Measurements from ENCODE around the gene MAPKBP1. TPM values are rescaled to one million over a fixed set of nuclear protein-coding genes. Genes with fewer than 3 reads are reported as not detected.

Gene MAPKBP1
- total RNA-seq, 2 experiments from 2014 or later, result 32.0 to 36.6 TPM

GRCh38 chr15:41841131-41841530 lies 66.8 kb downstream of the MAPKBP1 start:
- Mint-ChIP-seq H3K27ac (no peak overlapping the region), H3K27me3 (no peaks in the 10 kb centered on the region), H3K36me3 (peaks cover 3% of the 10 kb centered on the region), H3K4me3 (no peak overlapping the region), H3K4me1 (no peaks in the 10 kb centered on the region), H3K9me3 (no peaks in the 10 kb centered on the region)
- POLR2A ChIA-PET, result no interaction called here
- DNase-seq (no peak), ATAC-seq (ENCODE audit: low read depth) (no peak)

GRCh38 chr15:41842229-41842628 lies 67.9 kb downstream of the MAPKBP1 start:
- no peaks in the 10 kb centered on the region for H3K27me3 Mint-ChIP-seq
- no peaks in the 10 kb centered on the region for H3K4me1 Mint-ChIP-seq
- H3K27ac Mint-ChIP-seq, result no peak overlapping the region
- no peaks in the 10 kb centered on the region for H3K9me3 Mint-ChIP-seq
- H3K36me3 Mint-ChIP-seq, result peaks cover 2% of the 10 kb centered on the region
- no peak for DNase-seq
- ATAC-seq (ENCODE audit: low read depth), result no peak
- POLR2A ChIA-PET, result no interaction called here
- no peak overlapping the region for H3K4me3 Mint-ChIP-seq

GRCh38 chr15:41843571-41843970 lies 69.3 kb downstream of the MAPKBP1 start:
- H3K4me3 Mint-ChIP-seq, result no peak overlapping the region
- no peaks in the 10 kb centered on the region for H3K4me1 Mint-ChIP-seq
- DNase-seq (no peak), ATAC-seq (ENCODE audit: low read depth) (no peak)
- H3K36me3 Mint-ChIP-seq, result no peaks in the 10 kb centered on the region
- no peaks in the 10 kb centered on the region for H3K27me3 Mint-ChIP-seq
- no peaks in the 10 kb centered on the region for H3K9me3 Mint-ChIP-seq
- H3K27ac Mint-ChIP-seq, result no peak overlapping the region
- POLR2A ChIA-PET, result interaction anchor here (0.6 to 1.3 kb wide), 2 partner anchors 17 to 62 kb away, joined by 3 read pairs; no protein-coding TSS in a partner anchor

- no peaks in the 10 kb centered on the region for H3K4me1 Mint-ChIP-seq
- no peak overlapping the region for H3K27ac Mint-ChIP-seq
- POLR2A ChIA-PET, result interaction anchor here (1.3 kb wide), 1 partner anchor 18 kb away, joined by 3 read pairs; no protein-coding TSS in a partner anchor
- H3K9me3 Mint-ChIP-seq, result no peaks in the 10 kb centered on the region
- ATAC-seq (ENCODE audit: low read depth), result no peak
- no peak overlapping the region for H3K4me3 Mint-ChIP-seq
- DNase-seq, result no peak
- no peaks in the 10 kb centered on the region for H3K27me3 Mint-ChIP-seq
- H3K36me3 Mint-ChIP-seq, result no peaks in the 10 kb centered on the region
Measured at GRCh38 chr15:41844814-41845213, 70.5 kb downstream of the MAPKBP1 start.

GRCh38 chr15:41847206-41847605 lies 72.9 kb downstream of the MAPKBP1 start:
- H3K27me3 Mint-ChIP-seq, result peaks cover 1% of the 10 kb centered on the region
- POLR2A ChIA-PET, result interaction anchor here (0.6 kb wide), 1 partner anchor 398 kb away, joined by 3 read pairs; no protein-coding TSS in a partner anchor
- no peak overlapping the region for H3K27ac Mint-ChIP-seq
- H3K4me3 Mint-ChIP-seq, result no peak overlapping the region
- no peaks in the 10 kb centered on the region for H3K36me3 Mint-ChIP-seq
- no peaks in the 10 kb centered on the region for H3K9me3 Mint-ChIP-seq
- no peak for ATAC-seq (ENCODE audit: low read depth)
- DNase-seq, result no peak
- no peaks in the 10 kb centered on the region for H3K4me1 Mint-ChIP-seq

GRCh38 chr15:41847981-41848380 lies 73.7 kb downstream of the MAPKBP1 start:
- H3K9me3 Mint-ChIP-seq, result no peaks in the 10 kb centered on the region
- H3K36me3 Mint-ChIP-seq, result no peaks in the 10 kb centered on the region

GRCh38 chr15:41848631-41849030 lies 74.3 kb downstream of the MAPKBP1 start:
- Mint-ChIP-seq H3K27me3 (peaks cover 1% of the 10 kb centered on the region), H3K4me3 (no peak overlapping the region), H3K36me3 (no peaks in the 10 kb centered on the region), H3K27ac (no peak overlapping the region), H3K9me3 (no peaks in the 10 kb centered on the region), H3K4me1 (no peaks in the 10 kb centered on the region)
- POLR2A ChIA-PET, result no interaction called here
- DNase-seq (no peak), ATAC-seq (ENCODE audit: low read depth) (no peak)

More at GRCh38 chr15:41847981-41848380, 73.7 kb downstream of the MAPKBP1 start:
- Mint-ChIP-seq H3K4me3 (no peak overlapping the region), H3K27ac (no peak overlapping the region), H3K4me1 (no peaks in the 10 kb centered on the region), H3K27me3 (peaks cover 1% of the 10 kb centered on the region)
- POLR2A ChIA-PET, result no interaction called here
- no peak for DNase-seq
- no peak for ATAC-seq (ENCODE audit: low read depth)

- H3K27ac Mint-ChIP-seq, result no peak overlapping the region
Measured at GRCh38 chr15:41849204-41849603, 74.9 kb downstream of the MAPKBP1 start.

GRCh38 chr15:41849861-41850260 lies 75.6 kb downstream of the MAPKBP1 start:
- Mint-ChIP-seq H3K36me3 (no peaks in the 10 kb centered on the region), H3K27ac (no peak overlapping the region), H3K4me1 (no peaks in the 10 kb centered on the region), H3K27me3 (peaks cover 1% of the 10 kb centered on the region), H3K9me3 (no peaks in the 10 kb centered on the region), H3K4me3 (no peak overlapping the region)
- POLR2A ChIA-PET, result no interaction called here
- no peak for DNase-seq
- no peak for ATAC-seq (ENCODE audit: low read depth)

More at GRCh38 chr15:41849204-41849603, 74.9 kb downstream of the MAPKBP1 start:
- POLR2A ChIA-PET, result no interaction called here
- Mint-ChIP-seq H3K27me3 (peaks cover 1% of the 10 kb centered on the region), H3K4me1 (no peaks in the 10 kb centered on the region), H3K36me3 (no peaks in the 10 kb centered on the region), H3K9me3 (no peaks in the 10 kb centered on the region), H3K4me3 (no peak overlapping the region)
- no peak for ATAC-seq (ENCODE audit: low read depth)
- DNase-seq, result no peak

- Mint-ChIP-seq H3K9me3 (no peaks in the 10 kb centered on the region), H3K4me1 (no peaks in the 10 kb centered on the region), H3K27me3 (peaks cover 1% of the 10 kb centered on the region), H3K4me3 (no peak overlapping the region), H3K36me3 (no peaks in the 10 kb centered on the region), H3K27ac (no peak overlapping the region)
- DNase-seq (no peak), ATAC-seq (ENCODE audit: low read depth) (no peak)
- POLR2A ChIA-PET, result interaction anchor here (1.0 kb wide), 1 partner anchor 19 kb away, joined by 7 read pairs; no protein-coding TSS in a partner anchor
Measured at GRCh38 chr15:41850482-41851166, 76.3 kb downstream of the MAPKBP1 start.

- H3K4me3 Mint-ChIP-seq, result no peak overlapping the region
- H3K9me3 Mint-ChIP-seq, result no peaks in the 10 kb centered on the region
- ATAC-seq (ENCODE audit: low read depth) (no peak), DNase-seq (no peak)
- POLR2A ChIA-PET, result interaction anchor here (1.0 kb wide), 1 partner anchor 19 kb away, joined by 7 read pairs; no protein-coding TSS in a partner anchor
- no peaks in the 10 kb centered on the region for H3K4me1 Mint-ChIP-seq
- peaks cover 1% of the 10 kb centered on the region for H3K27me3 Mint-ChIP-seq
- H3K27ac Mint-ChIP-seq, result no peak overlapping the region
- H3K36me3 Mint-ChIP-seq, result no peaks in the 10 kb centered on the region
Measured at GRCh38 chr15:41851167-41851523, 76.9 kb downstream of the MAPKBP1 start.

GRCh38 chr15:41851755-41852370 lies 77.6 kb downstream of the MAPKBP1 start:
- Mint-ChIP-seq H3K9me3 (no peaks in the 10 kb centered on the region), H3K4me1 (no peaks in the 10 kb centered on the region), H3K36me3 (no peaks in the 10 kb centered on the region), H3K27me3 (peaks cover 1% of the 10 kb centered on the region), H3K27ac (no peak overlapping the region), H3K4me3 (no peak overlapping the region)
- no peak for DNase-seq
- POLR2A ChIA-PET, result interaction anchor here (1.0 kb wide), 1 partner anchor 20 kb away, joined by 7 read pairs; no protein-coding TSS in a partner anchor
- no peak for ATAC-seq (ENCODE audit: low read depth)

GRCh38 chr15:41852736-41853590 lies 78.7 kb downstream of the MAPKBP1 start:
- H3K27me3 Mint-ChIP-seq, result peaks cover 1% of the 10 kb centered on the region
- H3K4me3 Mint-ChIP-seq, result no peak overlapping the region
- no peak for ATAC-seq (ENCODE audit: low read depth)
- H3K4me1 Mint-ChIP-seq, result no peaks in the 10 kb centered on the region
- H3K27ac Mint-ChIP-seq, result no peak overlapping the region
- H3K36me3 Mint-ChIP-seq, result no peaks in the 10 kb centered on the region
- H3K9me3 Mint-ChIP-seq, result no peaks in the 10 kb centered on the region
- DNase-seq, result no peak
- POLR2A ChIA-PET, result interaction anchor here (0.7 kb wide), 1 partner anchor 771 kb away, joined by 3 read pairs; no protein-coding TSS in a partner anchor

Measured in activated naive CD8-positive, alpha-beta T cell treated with anti-CD3 and anti-CD28 coated beads, Interleukin-2, amount 10 ng/mL, durations not matched to agents 7 days and 5 days (primary cell).